ENCODE results near the gene ITGA11. TPM values are rescaled to one million over a fixed set of nuclear protein-coding genes. Genes with fewer than 3 reads are reported as not detected.
A peak's percentile ranks its signal among the peaks of the same experiment; 100 is the strongest.

Gene ITGA11
- polyA plus RNA-seq, 1 of the 3 experiments (the other 2 are of a cell fraction), result 0.49 TPM

GRCh38 chr15:68335251-68335650, 96.7 kb downstream of the ITGA11 start (continued):
- TF ChIP-seq RAD21 (IDR thresholded peaks at IDR 0.05; ENCODE audit: low read length) (no peak), SIN3A (IDR thresholded peaks at IDR 0.05; ENCODE audit: borderline replicate concordance, low read depth, low read length) (no peak), PBX3 (IDR thresholded peaks at IDR 0.05) (peak; percentile 85), ZBTB33 (IDR thresholded peaks at IDR 0.05; ENCODE audit: borderline replicate concordance, low read depth) (0 out of 2 replicates have a peak, but pooled peaks have one; percentile 18), POLR2AphosphoS5 (IDR thresholded peaks at IDR 0.05; ENCODE audit: low read depth, low read length) (no peak), YY1 (IDR thresholded peaks at IDR 0.05; ENCODE audit: low read depth) (no peak), SMC3 (IDR thresholded peaks at IDR 0.05; ENCODE audit: low read depth, low read length) (no peak), TAF1 (IDR thresholded peaks at IDR 0.05; ENCODE audit: borderline replicate concordance, low read depth, low read length) (no peak), MAX (IDR thresholded peaks at IDR 0.05; ENCODE audit: low read depth) (no peak), NRF1 (IDR thresholded peaks at IDR 0.05; ENCODE audit: low read depth, low read length) (no peak), JUND (IDR thresholded peaks at IDR 0.05) (peak; percentile 26; the same call in 1 of the 2 replicates), EZH2phosphoT487 (IDR thresholded peaks at IDR 0.05; ENCODE audit: borderline replicate concordance, low read depth) (no peak), REST (IDR thresholded peaks at IDR 0.05; ENCODE audit: low read depth, low read length) (no peak)

GRCh38 chr15:68334661-68335124, 97.3 kb downstream of the ITGA11 start:
- Histone ChIP-seq H3K9me3 (no peaks in the 10 kb centered on the region), H2AFZ (ENCODE audit: low read depth) (no peak overlapping the region), H3K79me2 (ENCODE audit: insufficient read depth) (no peaks in the 10 kb centered on the region), H3K27me3 (ENCODE audit: insufficient read depth) (no peaks in the 10 kb centered on the region), H4K20me1 (ENCODE audit: insufficient read depth) (no peaks in the 10 kb centered on the region), H3F3A (replicated peaks; ENCODE audit: insufficient read depth) (no peaks in the 10 kb centered on the region), H3K36me3 (replicated peaks in 1 of 2; ENCODE audit: control insufficient read depth in 1 of 2, insufficient read depth in 2 of 2, low read length in 1 of 2) (no peaks in the 10 kb centered on the region), H3K4me1 (ENCODE audit: control insufficient read depth in 1 of 2, insufficient read depth in 2 of 2, low read depth in 1 of 2, low read length in 1 of 2) (peaks cover 14% of the 10 kb centered on the region in 2 experiments; a peak in 3 of 4 replicates), H3K9ac (no peak overlapping the region), H3K4me2 (0 out of 2 replicates have a peak overlapping the region, but pooled peaks have one; percentile 18), H3K27ac (ENCODE audit: low read depth in 2 of 2, low read length in 1 of 2) (peak overlapping the region in 1 of 2 experiments; percentile 23; a peak in 1 of 4 replicates), H3K9me2 (no peaks in the 10 kb centered on the region), H3K4me3 (ENCODE audit: low read depth in 2 of 2, low read length in 1 of 2) (no peak overlapping the region)
- DNase-seq, result no peak
- ChIA-PET POLR2A (no interaction called here), CTCF (interaction anchor here (0.6 to 2.1 kb wide), 5 partner anchors 9 to 1128 kb away, joined by 3 to 7 read pairs (median 4); no protein-coding TSS in a partner anchor)
- 73% methylated on average over 9 of the region's 9 CpGs for WGBS (ENCODE audit: low lambda C conversion rate)
- TF ChIP-seq TEAD4 (IDR thresholded peaks at IDR 0.05; ENCODE audit: borderline replicate concordance, insufficient read depth) (no peak), NRF1 (IDR thresholded peaks at IDR 0.05; ENCODE audit: low read depth, low read length) (no peak), JUND (IDR thresholded peaks at IDR 0.05) (no peak), RXRA (IDR thresholded peaks at IDR 0.05; ENCODE audit: borderline replicate concordance, low read depth) (no peak), MXI1 (IDR thresholded peaks at IDR 0.05; ENCODE audit: low read depth, low read length) (no peak), REST (IDR thresholded peaks at IDR 0.05; ENCODE audit: low read depth, low read length) (no peak), RFX5 (IDR thresholded peaks at IDR 0.05; ENCODE audit: low read length) (no peak), POLR2AphosphoS5 (IDR thresholded peaks at IDR 0.05; ENCODE audit: low read depth, low read length) (no peak), YY1 (IDR thresholded peaks at IDR 0.05; ENCODE audit: low read depth) (no peak), TCF12 (IDR thresholded peaks at IDR 0.05) (no peak), MEF2A (IDR thresholded peaks at IDR 0.05; ENCODE audit: borderline replicate concordance, low read depth) (no peak), RAD21 (IDR thresholded peaks at IDR 0.05; ENCODE audit: low read length) (no peak), FOSL2 (IDR thresholded peaks at IDR 0.05; ENCODE audit: borderline replicate concordance, low read depth) (no peak)

Data from SK-N-SH (cell line).